H1 (cell line): ENCODE measurements around the gene ABHD4. TPM values are rescaled to one million over a fixed set of nuclear protein-coding genes. Genes with fewer than 3 reads are reported as not detected.

Experiments used
- CTCF ChIA-PET: fragments of 300-600 bp; sonication (Branson Sonifier 250); formaldehyde crosslinking; loops from one replicate; lab custom pipeline; 2021; ENCODE audit not compliant: partially characterized antibody; lab: Charles Lee
- POLR2A ChIA-PET: fragments of 300-600 bp; sonication (Branson Sonifier 250); formaldehyde crosslinking; loops from one replicate; lab custom pipeline; 2021; ENCODE audit warnings: inconsistent platforms; ENCODE audit not compliant: partially characterized antibody; lab: Charles Lee
- DNase-seq, 2 experiments: peaks; one replicate each; pipeline versions ENCODE4 v3.0.0 to v3.0.0-alpha.2; 2010 to 2022; ENCODE audit warnings: low spot score in 2 of 2, low read depth in 1 of 2, mixed read lengths in 1 of 2
- FAIRE-seq: peaks from 2 replicates; lab custom pipeline; 2011; peaks lifted over from hg19 to GRCh38; lab: Jason Lieb, UNC
- H2AFZ ChIP-seq: 2 replicates; pipeline ENCODE4 v1.8.1; 2012; ENCODE audit warnings: low read length, inconsistent platforms
- H2AK5ac ChIP-seq: 2 replicates; pipeline ENCODE4 v1.6.1; 2013; ENCODE audit warnings: low read depth, low read length
- H2BK120ac ChIP-seq: replicated peaks from 2 replicates; pipeline ENCODE3; 2013; ENCODE audit warnings: low read depth, low read length, inconsistent platforms
- H2BK12ac ChIP-seq: 2 replicates; pipeline ENCODE4 v1.6.1; 2013; ENCODE audit warnings: low read depth, low read length
- H2BK15ac ChIP-seq: 2 replicates; pipeline ENCODE4 v1.6.1; 2013; ENCODE audit warnings: low read length
- H2BK20ac ChIP-seq: 2 replicates; pipeline ENCODE4 v1.6.1; 2013; ENCODE audit warnings: low read length
- H2BK5ac ChIP-seq: 2 replicates; pipeline ENCODE4 v1.6.1; 2013; ENCODE audit warnings: low read depth, low read length
- H3K14ac ChIP-seq: 2 replicates; pipeline ENCODE4 v1.6.1; 2013; ENCODE audit warnings: inconsistent platforms; ENCODE audit not compliant: insufficient read length
- H3K18ac ChIP-seq: 2 replicates; pipeline ENCODE4 v1.6.1; 2013; ENCODE audit warnings: low read length; ENCODE audit errors: extremely low read depth
- H3K23ac ChIP-seq: 2 replicates; pipeline ENCODE4 v1.6.1; 2013; ENCODE audit warnings: inconsistent platforms; ENCODE audit not compliant: insufficient read length
- H3K23me2 ChIP-seq: 2 replicates; pipeline ENCODE4 v1.6.1; 2013; ENCODE audit warnings: low read depth, low read length
- H3K27ac ChIP-seq: 2 replicates; pipeline ENCODE4 v1.6.1; 2011; ENCODE audit warnings: low read depth, low read length, inconsistent platforms
- H3K27me3 ChIP-seq, 4 experiments: replicated peaks in 1 of 4; 1 replicate in 1 of 4; 2 replicates in 3 of 4; pipeline versions ENCODE4 v1.6.1 to v1.8.1; 2011 to 2013; ENCODE audit warnings: low read length in 3 of 4, mild to moderate bottlenecking in 3 of 4, inconsistent platforms in 2 of 4, mixed read lengths in 2 of 4, moderate library complexity in 1 of 4; ENCODE audit not compliant: control insufficient read depth in 3 of 4, insufficient read depth in 3 of 4; ENCODE audit errors: extremely low read depth in 1 of 4
- H3K36me3 ChIP-seq, 4 experiments: 2 replicates each; pipeline versions ENCODE4 v1.6.1 to v1.8.1; 2011 to 2013; ENCODE audit warnings: mild to moderate bottlenecking in 4 of 4, low read length in 3 of 4, moderate library complexity in 2 of 4, control low read depth in 1 of 4, inconsistent platforms in 1 of 4; ENCODE audit not compliant: insufficient read depth in 4 of 4, control insufficient read depth in 2 of 4
- H3K4ac ChIP-seq: replicated peaks from 2 replicates; pipeline ENCODE3; 2013; ENCODE audit warnings: low read length, low read depth, mixed read lengths, inconsistent platforms; ENCODE audit not compliant: insufficient read length
- H3K4me1 ChIP-seq, 4 experiments: replicated peaks in 1 of 4; 1 replicate in 1 of 4; 2 replicates in 3 of 4; pipeline versions ENCODE4 v1.6.1 to v1.8.1; 2011 to 2013; ENCODE audit warnings: low read length in 3 of 4, inconsistent platforms in 2 of 4, mixed read lengths in 1 of 4; ENCODE audit not compliant: insufficient read depth in 4 of 4, control insufficient read depth in 3 of 4
- H3K4me2 ChIP-seq, 2 experiments: 2 replicates each; pipeline versions ENCODE4 v1.6.1 to v1.8.1; 2011 to 2013; ENCODE audit warnings: low read depth in 2 of 2, low read length in 2 of 2, control low read depth in 1 of 2, inconsistent platforms in 1 of 2, mild to moderate bottlenecking in 1 of 2; ENCODE audit not compliant: insufficient read depth in 1 of 2
- H3K4me3 ChIP-seq, 4 experiments: fragments of 200-600, 300-600 bp in 1 of 4; sonication (generic), shearing (Covaris generic), sonication (Bioruptor Twin) in 1 of 4; 2 replicates each; pipeline versions ENCODE4 v1.5.1 to v1.8.1; 2011 to 2016; ENCODE audit warnings: low read length in 4 of 4, low read depth in 3 of 4, control low read depth in 2 of 4, inconsistent platforms in 2 of 4, mild to moderate bottlenecking in 2 of 4, mixed read lengths in 1 of 4, moderate library complexity in 1 of 4; ENCODE audit not compliant: insufficient read depth in 2 of 4; ENCODE audit errors: extremely low read depth in 1 of 4
- H3K56ac ChIP-seq: replicated peaks from 2 replicates; pipeline ENCODE3; 2013; ENCODE audit warnings: low read depth, mild to moderate bottlenecking, mixed read lengths, low read length, inconsistent platforms; ENCODE audit not compliant: insufficient read length
- H3K79me1 ChIP-seq: 2 replicates; pipeline ENCODE4 v1.6.1; 2013; ENCODE audit warnings: low read depth, low read length, control low read depth
- H3K79me2 ChIP-seq, 2 experiments: 2 replicates each; pipeline versions ENCODE4 v1.6.1 to v1.8.1; 2012 to 2013; ENCODE audit warnings: low read length in 2 of 2, mild to moderate bottlenecking in 2 of 2, inconsistent platforms in 1 of 2; ENCODE audit not compliant: insufficient read depth in 2 of 2, control insufficient read depth in 1 of 2
- H3K9ac ChIP-seq, 4 experiments: replicated peaks in 1 of 4; 1 replicate in 1 of 4; 2 replicates in 3 of 4; pipeline versions ENCODE4 v1.6.1 to v1.8.1; 2011 to 2013; ENCODE audit warnings: low read depth in 3 of 4, low read length in 3 of 4, control low read depth in 2 of 4, mild to moderate bottlenecking in 2 of 4, moderate library complexity in 2 of 4, inconsistent platforms in 1 of 4; ENCODE audit errors: extremely low read depth in 1 of 4
- H3K9me3 ChIP-seq, 2 experiments: 2 replicates each; pipeline versions ENCODE4 v1.6.1 to v1.8.1; 2012 to 2013; ENCODE audit warnings: mild to moderate bottlenecking in 2 of 2, moderate library complexity in 2 of 2, control low read depth in 1 of 2, inconsistent platforms in 1 of 2, low read depth in 1 of 2, low read length in 1 of 2, mixed read lengths in 1 of 2; ENCODE audit not compliant: insufficient read depth in 2 of 2
- H4K20me1 ChIP-seq, 2 experiments: replicated peaks in 1 of 2; 2 replicates each; pipeline versions ENCODE3 to v1.8.1; 2011 to 2013; ENCODE audit warnings: inconsistent platforms in 2 of 2, low read length in 2 of 2, mild to moderate bottlenecking in 1 of 2; ENCODE audit not compliant: insufficient read depth in 2 of 2, control insufficient read depth in 1 of 2
- H4K5ac ChIP-seq: 2 replicates; pipeline ENCODE4 v1.6.1; 2013; ENCODE audit warnings: low read length, low read depth, mixed read lengths, inconsistent platforms; ENCODE audit not compliant: insufficient read length
- H4K8ac ChIP-seq: 2 replicates; pipeline ENCODE4 v1.8.0; 2013; ENCODE audit warnings: mild to moderate bottlenecking, moderate library complexity, low read length, inconsistent platforms; ENCODE audit not compliant: insufficient read depth; ENCODE audit errors: extremely low read depth
- H4K91ac ChIP-seq: replicated peaks from 2 replicates; pipeline ENCODE3; 2013; ENCODE audit warnings: low read length, mixed read lengths, inconsistent platforms; ENCODE audit not compliant: insufficient read length
- CBX5 ChIP-seq: fragments of 300-800, 300-1000 bp; sonication (generic); IDR thresholded peaks from 2 replicates; pipeline ENCODE4 v1.7.1; 2016; ENCODE audit warnings: antibody characterized with exemption, low read length, low read depth
- CHD2 ChIP-seq: IDR thresholded peaks from 2 replicates; pipeline ENCODE4 v1.6.1; 2012; ENCODE audit warnings: low read length, improper control_type of control experiment
- GABPA ChIP-seq: IDR thresholded peaks from 2 replicates; pipeline ENCODE4 v1.6.1; 2011; ENCODE audit warnings: mild to moderate bottlenecking, low read length, moderate library complexity, borderline replicate concordance; ENCODE audit not compliant: insufficient read depth
- HDAC6 ChIP-seq: IDR thresholded peaks from one replicate; pipeline ENCODE4 v1.7.1; 2012; ENCODE audit warnings: low read depth, mild to moderate bottlenecking, inconsistent platforms, low read length, moderate library complexity
- JUND ChIP-seq: IDR thresholded peaks from 2 replicates; pipeline ENCODE4 v1.6.1; 2011; ENCODE audit warnings: mild to moderate bottlenecking, improper control_type of control experiment, low read length
- KDM1A ChIP-seq: fragments of 200-600, 300-600 bp; sonication (generic); IDR thresholded peaks from 2 replicates; pipeline ENCODE4 v1.7.1; 2016; ENCODE audit warnings: mild to moderate bottlenecking, low read length, borderline replicate concordance
- NANOG ChIP-seq: IDR thresholded peaks from 2 replicates; pipeline ENCODE4 v1.6.1; 2011; ENCODE audit warnings: low read length, low read depth, mild to moderate bottlenecking, inconsistent platforms; ENCODE audit not compliant: insufficient read depth, poor library complexity, severe bottlenecking
- POLR2A ChIP-seq, 2 experiments: IDR thresholded peaks; 1 replicate in 1 of 2; 2 replicates in 1 of 2; pipeline ENCODE4 v1.6.1; 2011; ENCODE audit warnings: low read depth in 2 of 2, low read length in 2 of 2, mild to moderate bottlenecking in 2 of 2; ENCODE audit errors: control extremely low read depth in 1 of 2
- RAD21 ChIP-seq, 2 experiments: IDR thresholded peaks in 1 of 2; conservative IDR thresholded peaks in 1 of 2; 2 replicates each; pipeline ENCODE4 v1.6.1; 2011; ENCODE audit warnings: low read depth in 2 of 2, low read length in 2 of 2, improper control_type of control experiment in 1 of 2, inconsistent platforms in 1 of 2, mild to moderate bottlenecking in 1 of 2, moderate library complexity in 1 of 2
- RBBP5 ChIP-seq: IDR thresholded peaks from 2 replicates; pipeline ENCODE4 v1.7.1; 2012; ENCODE audit warnings: low read depth, mild to moderate bottlenecking, inconsistent platforms, low read length, moderate library complexity, borderline replicate concordance
- SP2 ChIP-seq: IDR thresholded peaks from 2 replicates; pipeline ENCODE4 v1.6.1; 2012; ENCODE audit warnings: mild to moderate bottlenecking, low read length, inconsistent platforms
- TEAD4 ChIP-seq: IDR thresholded peaks from 2 replicates; pipeline ENCODE4 v1.6.1; 2012; ENCODE audit warnings: low read depth, low read length, inconsistent platforms, mixed read lengths
- ZNF274 ChIP-seq: IDR thresholded peaks from 2 replicates; pipeline ENCODE4 v1.7.0; 2012; ENCODE audit warnings: low read length, borderline replicate concordance; ENCODE audit errors: extremely low read depth
- WGBS, 2 experiments: shearing (Covaris generic) in 1 of 2; methylation state at CpG; one replicate each; pipeline versions ENCODE4 v1.1.6 to v1.1.7; 2013 to 2015; ENCODE audit warnings: low lambda C conversion rate in 2 of 2, mixed read lengths in 2 of 2, inconsistent platforms in 1 of 2, low coverage in 1 of 2, missing lambda C conversion rate in 1 of 2; ENCODE audit not compliant: insufficient replicate concordance in 2 of 2, insufficient coverage in 1 of 2, insufficient read length in 1 of 2; ENCODE audit errors: extremely low coverage in 1 of 2, missing lambda C conversion rate in 1 of 2; 5-methylcytosine and 5-hydroxymethylcytosine counted together
- polyA plus RNA-seq, 7 experiments: library from polyadenylated mRNA; depleted of rRNA in 3 of 7; stranded (reverse) in 5 of 7; unstranded in 2 of 7; fragments of >200 nt in 5 of 7; fragments of 200-250 nt in 2 of 7; gene quantifications; 1 replicate in 5 of 7; 2 replicates in 1 of 7; 4 replicates in 1 of 7; pipeline versions ENCODE4 v1.2.1 to v1.2.3, GENCODE V29; 2011 to 2013; ENCODE audit warnings: missing spikeins in 2 of 7, mixed read lengths in 2 of 7
- total RNA-seq: library from RNA; stranded (reverse); fragmentation: NEBNext Ultra II Directional; extraction: Animal tissue kit (Norgen Biotek cat#: 25700); gene quantifications from 2 replicates; pipeline ENCODE4 v1.2.1, GENCODE V29; 2021

ABHD4 gene
- total and polyA plus RNA-seq, 2 of the 8 experiments (the other 6 are each of a cell fraction or from before 2014, with no cell fraction given): 32.4 to 42.9 TPM

GRCh38 chr14:22598896-22599244, 770 bp downstream of the ABHD4 start:
- Histone ChIP-seq H2BK120ac (no peak overlapping the region), H3K36me3 (peaks cover 6 to 23% (median 20%) of the 10 kb centered on the region in 4 experiments), H3K14ac (no peak overlapping the region), H3K27ac (peak overlapping the region; percentile 77; the same call in 1 of the 2 replicates), H2BK12ac (no peak overlapping the region; the same call in 1 of the 2 replicates), H2BK15ac (no peak overlapping the region), H3K79me2 (peaks cover 3 to 17% of the 10 kb centered on the region in 2 experiments), H3K56ac (no peak overlapping the region), H3K79me1 (peaks cover 3% of the 10 kb centered on the region; the same call in 1 of the 2 replicates), H4K20me1 (peaks cover 0 to 4% of the 10 kb centered on the region in 2 experiments), H4K5ac (no peak overlapping the region), H3K4ac (no peak overlapping the region), H4K91ac (no peak overlapping the region), H3K27me3 (no peaks in the 10 kb centered on the region), H3K4me1 (peaks cover 0 to 10% (median 6%) of the 10 kb centered on the region in 4 experiments; a peak in 4 of 7 replicates), H3K18ac (no peak overlapping the region), H3K9me3 (no peaks in the 10 kb centered on the region), H2BK20ac (no peak overlapping the region), H4K8ac (no peak overlapping the region), H3K4me3 (peak overlapping the region; percentile 68 to 99 (median 84)), H3K23me2 (peaks cover 4% of the 10 kb centered on the region; the same call in 1 of the 2 replicates), H2BK5ac (0 out of 2 replicates have a peak overlapping the region, but pooled peaks have one; percentile 93), H2AFZ (peak overlapping the region; percentile 44), H3K23ac (no peak overlapping the region), H3K9ac (peak overlapping the region; percentile 35 to 84 (median 82)), H2AK5ac (no peak overlapping the region), H3K4me2 (peak overlapping the region; percentile 67 to 79)
- CTCF ChIA-PET: interaction anchor here (0.8 to 5.2 kb wide), 17 partner anchors 9 to 272 kb away, joined by 3 to 29 read pairs (median 4); partner anchors contain the start of genes DAD1 and LRP10
- FAIRE-seq: no peak
- 17% methylated on average over 5 of the region's 5 CpGs; no CpG with 5 or more reads in 1 of the 2 experiments for WGBS, 2 experiments
- DNase-seq: no peak
- POLR2A ChIA-PET: interaction anchor here (0.8 to 2.7 kb wide), 8 partner anchors 10 to 224 kb away, joined by 3 to 22 read pairs (median 3); partner anchors contain the start of gene DAD1
- TF ChIP-seq HDAC6: no peak
- TF ChIP-seq CBX5: no peak
- TF ChIP-seq GABPA: no peak
- no peak for TF ChIP-seq ZNF274
- TF ChIP-seq NANOG: no peak
- TF ChIP-seq KDM1A: no peak
- TF ChIP-seq RAD21 (IDR thresholded peaks at IDR 0.05 in 1 of 2, conservative IDR thresholded peaks at IDR 0.05 in 1 of 2; ENCODE audit: low read depth in 2 of 2, low read length in 2 of 2): 0 out of 4 replicates have a peak, but pooled peaks of 1 of the 2 experiments have one; percentile 1
- TF ChIP-seq RBBP5: no peak
- TF ChIP-seq TEAD4: no peak
- no peak for TF ChIP-seq CHD2
- TF ChIP-seq JUND: no peak
- TF ChIP-seq POLR2A (IDR thresholded peaks at IDR 0.05; ENCODE audit: control extremely low read depth in 1 of 2, low read depth in 2 of 2, low read length in 2 of 2): no peak
- no peak for TF ChIP-seq SP2
